ENCODE results near the gene NFIA. TPM values are rescaled to one million over a fixed set of nuclear protein-coding genes. Genes with fewer than 3 reads are reported as not detected.
A peak's percentile ranks its signal among the peaks of the same experiment; 100 is the strongest.

The NFIA gene
- total and polyA plus RNA-seq, 9 of the 15 experiments (the other 6 are each of a cell fraction or from before 2014, with no cell fraction given) = 5.3 to 24.9 (median 9.8) TPM

DNA sequence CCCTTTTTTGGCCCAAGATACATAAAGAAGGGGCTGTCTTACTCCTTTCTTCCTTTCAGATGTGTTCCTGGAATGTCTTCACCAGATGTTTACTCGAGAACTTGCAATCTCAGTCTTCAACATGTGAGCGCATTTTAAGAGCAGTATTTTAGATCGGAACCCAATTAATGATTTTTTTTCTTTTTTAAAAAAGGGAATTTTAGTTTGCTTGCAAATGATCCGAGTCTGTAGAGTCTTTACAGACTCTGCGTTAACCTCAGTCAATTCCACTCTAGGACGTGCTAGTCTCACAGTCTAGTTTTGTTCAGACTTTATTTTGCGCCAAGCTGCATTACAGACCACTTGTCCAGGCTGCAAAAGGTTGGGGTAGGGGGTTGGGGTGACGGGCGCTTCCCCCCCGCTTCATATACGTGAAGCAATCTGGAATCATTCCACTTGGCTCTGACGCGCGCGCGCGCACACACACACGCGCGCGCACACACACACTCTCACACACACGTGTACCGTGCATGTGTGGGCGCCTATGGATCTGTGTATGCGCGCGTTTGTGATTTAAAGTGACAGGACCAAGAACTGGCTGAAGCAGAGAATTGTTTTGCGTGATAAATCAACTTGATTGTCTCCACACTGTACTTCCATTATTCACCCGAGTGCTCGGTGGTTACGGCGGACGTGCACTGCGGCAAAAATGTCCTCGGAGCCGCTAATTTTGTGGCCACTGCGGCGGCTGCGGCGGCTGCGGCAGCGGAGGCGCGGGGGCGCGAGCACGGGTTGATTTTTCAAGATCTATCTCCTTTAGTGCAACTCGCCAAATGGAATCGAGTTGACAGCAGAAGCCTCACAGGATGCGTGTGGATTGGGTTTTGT lies 25.6 kb upstream of the NFIA start (continued):
- no peak for TF ChIP-seq DMBX1 (CRISPR knock-in tag; IDR thresholded peaks at IDR 0.05; ENCODE audit: borderline replicate concordance)
- no peak for TF ChIP-seq BCL6 (CRISPR knock-in tag; IDR thresholded peaks at IDR 0.05)
- no peak; the same call in 1 of the 2 replicates for TF ChIP-seq MIER1 (IDR thresholded peaks at IDR 0.05; ENCODE audit: low read depth)
- TF ChIP-seq, protein P1, sequence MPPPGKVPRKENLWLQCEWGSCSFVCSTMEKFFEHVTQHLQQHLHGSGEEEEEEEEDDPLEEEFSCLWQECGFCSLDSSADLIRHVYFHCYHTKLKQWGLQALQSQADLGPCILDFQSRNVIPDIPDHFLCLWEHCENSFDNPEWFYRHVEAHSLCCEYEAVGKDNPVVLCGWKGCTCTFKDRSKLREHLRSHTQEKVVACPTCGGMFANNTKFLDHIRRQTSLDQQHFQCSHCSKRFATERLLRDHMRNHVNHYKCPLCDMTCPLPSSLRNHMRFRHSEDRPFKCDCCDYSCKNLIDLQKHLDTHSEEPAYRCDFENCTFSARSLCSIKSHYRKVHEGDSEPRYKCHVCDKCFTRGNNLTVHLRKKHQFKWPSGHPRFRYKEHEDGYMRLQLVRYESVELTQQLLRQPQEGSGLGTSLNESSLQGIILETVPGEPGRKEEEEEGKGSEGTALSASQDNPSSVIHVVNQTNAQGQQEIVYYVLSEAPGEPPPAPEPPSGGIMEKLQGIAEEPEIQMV (tag; conservative IDR thresholded peaks at IDR 0.05; ENCODE audit: low read depth) = no peak
- no peak for TF ChIP-seq ELF4 (CRISPR knock-in tag; IDR thresholded peaks at IDR 0.05)
- TF ChIP-seq, protein P2, sequence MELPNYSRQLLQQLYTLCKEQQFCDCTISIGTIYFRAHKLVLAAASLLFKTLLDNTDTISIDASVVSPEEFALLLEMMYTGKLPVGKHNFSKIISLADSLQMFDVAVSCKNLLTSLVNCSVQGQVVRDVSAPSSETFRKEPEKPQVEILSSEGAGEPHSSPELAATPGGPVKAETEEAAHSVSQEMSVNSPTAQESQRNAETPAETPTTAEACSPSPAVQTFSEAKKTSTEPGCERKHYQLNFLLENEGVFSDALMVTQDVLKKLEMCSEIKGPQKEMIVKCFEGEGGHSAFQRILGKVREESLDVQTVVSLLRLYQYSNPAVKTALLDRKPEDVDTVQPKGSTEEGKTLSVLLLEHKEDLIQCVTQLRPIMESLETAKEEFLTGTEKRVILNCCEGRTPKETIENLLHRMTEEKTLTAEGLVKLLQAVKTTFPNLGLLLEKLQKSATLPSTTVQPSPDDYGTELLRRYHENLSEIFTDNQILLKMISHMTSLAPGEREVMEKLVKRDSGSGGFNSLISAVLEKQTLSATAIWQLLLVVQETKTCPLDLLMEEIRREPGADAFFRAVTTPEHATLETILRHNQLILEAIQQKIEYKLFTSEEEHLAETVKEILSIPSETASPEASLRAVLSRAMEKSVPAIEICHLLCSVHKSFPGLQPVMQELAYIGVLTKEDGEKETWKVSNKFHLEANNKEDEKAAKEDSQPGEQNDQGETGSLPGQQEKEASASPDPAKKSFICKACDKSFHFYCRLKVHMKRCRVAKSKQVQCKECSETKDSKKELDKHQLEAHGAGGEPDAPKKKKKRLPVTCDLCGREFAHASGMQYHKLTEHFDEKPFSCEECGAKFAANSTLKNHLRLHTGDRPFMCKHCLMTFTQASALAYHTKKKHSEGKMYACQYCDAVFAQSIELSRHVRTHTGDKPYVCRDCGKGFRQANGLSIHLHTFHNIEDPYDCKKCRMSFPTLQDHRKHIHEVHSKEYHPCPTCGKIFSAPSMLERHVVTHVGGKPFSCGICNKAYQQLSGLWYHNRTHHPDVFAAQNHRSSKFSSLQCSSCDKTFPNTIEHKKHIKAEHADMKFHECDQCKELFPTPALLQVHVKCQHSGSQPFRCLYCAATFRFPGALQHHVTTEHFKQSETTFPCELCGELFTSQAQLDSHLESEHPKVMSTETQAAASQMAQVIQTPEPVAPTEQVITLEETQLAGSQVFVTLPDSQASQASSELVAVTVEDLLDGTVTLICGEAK (IDR thresholded peaks at IDR 0.05) = peak; percentile 76
- TF ChIP-seq, protein P2 (CRISPR knock-in tag; IDR thresholded peaks at IDR 0.05) = no peak
- no peak for TF ChIP-seq ETV1 (tag; conservative IDR thresholded peaks at IDR 0.05; ENCODE audit: low read depth)
- no peak for TF ChIP-seq CBX8 (IDR thresholded peaks at IDR 0.05; ENCODE audit: borderline replicate concordance, extremely low read depth, low read depth, low read length, poor library complexity, severe bottlenecking)
- TF ChIP-seq ZSCAN32 (CRISPR knock-in tag; IDR thresholded peaks at IDR 0.05) = no peak
- no peak for TF ChIP-seq CBX5 (IDR thresholded peaks at IDR 0.05; ENCODE audit: borderline replicate concordance, low read depth)
- TF ChIP-seq ZBTB17 (CRISPR knock-in tag; IDR thresholded peaks at IDR 0.05) = 0 out of 2 replicates have a peak, but pooled peaks have one; percentile 27
- TF ChIP-seq, protein P3, sequence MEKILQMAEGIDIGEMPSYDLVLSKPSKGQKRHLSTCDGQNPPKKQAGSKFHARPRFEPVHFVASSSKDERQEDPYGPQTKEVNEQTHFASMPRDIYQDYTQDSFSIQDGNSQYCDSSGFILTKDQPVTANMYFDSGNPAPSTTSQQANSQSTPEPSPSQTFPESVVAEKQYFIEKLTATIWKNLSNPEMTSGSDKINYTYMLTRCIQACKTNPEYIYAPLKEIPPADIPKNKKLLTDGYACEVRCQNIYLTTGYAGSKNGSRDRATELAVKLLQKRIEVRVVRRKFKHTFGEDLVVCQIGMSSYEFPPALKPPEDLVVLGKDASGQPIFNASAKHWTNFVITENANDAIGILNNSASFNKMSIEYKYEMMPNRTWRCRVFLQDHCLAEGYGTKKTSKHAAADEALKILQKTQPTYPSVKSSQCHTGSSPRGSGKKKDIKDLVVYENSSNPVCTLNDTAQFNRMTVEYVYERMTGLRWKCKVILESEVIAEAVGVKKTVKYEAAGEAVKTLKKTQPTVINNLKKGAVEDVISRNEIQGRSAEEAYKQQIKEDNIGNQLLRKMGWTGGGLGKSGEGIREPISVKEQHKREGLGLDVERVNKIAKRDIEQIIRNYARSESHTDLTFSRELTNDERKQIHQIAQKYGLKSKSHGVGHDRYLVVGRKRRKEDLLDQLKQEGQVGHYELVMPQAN (IDR thresholded peaks at IDR 0.05; ENCODE audit: borderline replicate concordance) = no peak; the same call in 1 of the 2 replicates
- TF ChIP-seq SNIP1 (IDR thresholded peaks at IDR 0.05; ENCODE audit: low read depth) = no peak
- TF ChIP-seq HDAC8 (tag; IDR thresholded peaks at IDR 0.05) = no peak
